ENCODE results near the gene TRAF2.
"Not testable (repeated sequence)": the region's sequence is repeated elsewhere in the genome, so short reads cannot be mapped to it uniquely, and the experiment has no call there.

Gene TRAF2

GRCh38 chr9:136843801-136844740 is 42.2 kb upstream of the TRAF2 start:
- H3K27ac ChIP-seq (ENCODE audit: insufficient read depth in 1 of 2, low read depth in 1 of 2, low read length in 2 of 2, poor library complexity in 1 of 2, severe bottlenecking in 2 of 2); H3K9me3 ChIP-seq (ENCODE audit: control extremely low read depth in 1 of 5, control insufficient read depth in 4 of 5, insufficient read depth in 2 of 5, low read depth in 1 of 5, low read length in 4 of 5); POLR2A ChIA-PET; H3K4me3 ChIP-seq (ENCODE audit: control insufficient read depth in 1 of 7, extremely low read depth in 1 of 7, insufficient read depth in 4 of 7, low read depth in 2 of 7, low read length in 6 of 7): not testable (repeated sequence)
- Histone ChIP-seq H3K4me1 (ENCODE audit: control extremely low read depth in 1 of 4, control insufficient read depth in 4 of 4, insufficient read depth in 4 of 4, low read length in 3 of 4) (peaks cover 0 to 56% (median 53%) of the 10 kb centered on the region in 4 experiments), H3K36me3 (ENCODE audit: control insufficient read depth in 4 of 4, insufficient read depth in 4 of 4, low read length in 3 of 4) (peaks cover 0 to 12% (median 6%) of the 10 kb centered on the region in 4 experiments), H3K27me3 (replicated peaks in 2 of 5; ENCODE audit: control insufficient read depth in 4 of 5, insufficient read depth in 5 of 5, low read length in 4 of 5) (peaks cover 0 to 50% (median 10%) of the 10 kb centered on the region in 5 experiments)
- CTCF ChIA-PET, result interaction anchor here (0.6 to 2.9 kb wide), 9 partner anchors 8 to 191 kb away, joined by 3 to 22 read pairs (median 3); no protein-coding TSS in a partner anchor
- peak; percentile 40 to 57 (median 56) for DNase-seq
- WGBS (ENCODE audit: insufficient coverage), result 6% methylated on average over 84 of the region's 99 CpGs

- H3K4me3 ChIP-seq (ENCODE audit: control insufficient read depth in 1 of 7, extremely low read depth in 1 of 7, insufficient read depth in 4 of 7, low read depth in 2 of 7, low read length in 6 of 7), result no peak overlapping the region
Observed at GRCh38 chr9:136844761-136845464, 41.4 kb upstream of the TRAF2 start.

GRCh38 chr9:136845465-136846260 is 40.7 kb upstream of the TRAF2 start:
- H3K27ac ChIP-seq (ENCODE audit: insufficient read depth in 1 of 2, low read depth in 1 of 2, low read length in 2 of 2, poor library complexity in 1 of 2, severe bottlenecking in 2 of 2), result no peak overlapping the region
- CTCF ChIA-PET, result interaction anchor here (0.7 to 1.1 kb wide), 2 partner anchors 16 to 190 kb away, joined by 3 read pairs; no protein-coding TSS in a partner anchor
- H3K27me3 ChIP-seq (replicated peaks in 2 of 5; ENCODE audit: control insufficient read depth in 4 of 5, insufficient read depth in 5 of 5, low read length in 4 of 5), result peaks cover 0 to 50% (median 10%) of the 10 kb centered on the region in 5 experiments
- H3K9me3 ChIP-seq (ENCODE audit: control extremely low read depth in 1 of 5, control insufficient read depth in 4 of 5, insufficient read depth in 2 of 5, low read depth in 1 of 5, low read length in 4 of 5), result no peaks in the 10 kb centered on the region
- peaks cover 0 to 6% (median 2%) of the 10 kb centered on the region in 4 experiments for H3K36me3 ChIP-seq (ENCODE audit: control insufficient read depth in 4 of 4, insufficient read depth in 4 of 4, low read length in 3 of 4)
- no peak for DNase-seq
- peaks cover 0 to 63% (median 60%) of the 10 kb centered on the region in 4 experiments for H3K4me1 ChIP-seq (ENCODE audit: control extremely low read depth in 1 of 4, control insufficient read depth in 4 of 4, insufficient read depth in 4 of 4, low read length in 3 of 4)
- H3K4me3 ChIP-seq (ENCODE audit: control insufficient read depth in 1 of 7, extremely low read depth in 1 of 7, insufficient read depth in 4 of 7, low read depth in 2 of 7, low read length in 6 of 7), result no peak overlapping the region
- POLR2A ChIA-PET, result no interaction called here
- WGBS (ENCODE audit: insufficient coverage), result 24% methylated on average over 96 of the region's 102 CpGs

More at GRCh38 chr9:136844761-136845464, 41.4 kb upstream of the TRAF2 start:
- H3K27me3 ChIP-seq (replicated peaks in 2 of 5; ENCODE audit: control insufficient read depth in 4 of 5, insufficient read depth in 5 of 5, low read length in 4 of 5), result peaks cover 0 to 50% (median 10%) of the 10 kb centered on the region in 5 experiments
- CTCF ChIA-PET, result interaction anchor here (1.1 to 1.2 kb wide), 2 partner anchors 9 to 17 kb away, joined by 3 read pairs; no protein-coding TSS in a partner anchor
- DNase-seq, result peak in 1 of 3 donors; percentile 37
- WGBS (ENCODE audit: insufficient coverage), result 15% methylated on average over 68 of the region's 88 CpGs
- H3K4me1 ChIP-seq (ENCODE audit: control extremely low read depth in 1 of 4, control insufficient read depth in 4 of 4, insufficient read depth in 4 of 4, low read length in 3 of 4), result peaks cover 0 to 60% (median 56%) of the 10 kb centered on the region in 4 experiments
- no peak overlapping the region for H3K27ac ChIP-seq (ENCODE audit: insufficient read depth in 1 of 2, low read depth in 1 of 2, low read length in 2 of 2, poor library complexity in 1 of 2, severe bottlenecking in 2 of 2)
- POLR2A ChIA-PET, result no interaction called here
- peaks cover 0 to 3% (median 1%) of the 10 kb centered on the region in 4 experiments for H3K36me3 ChIP-seq (ENCODE audit: control insufficient read depth in 4 of 4, insufficient read depth in 4 of 4, low read length in 3 of 4)
- no peaks in the 10 kb centered on the region for H3K9me3 ChIP-seq (ENCODE audit: control extremely low read depth in 1 of 5, control insufficient read depth in 4 of 5, insufficient read depth in 2 of 5, low read depth in 1 of 5, low read length in 4 of 5)

- Histone ChIP-seq H3K4me3 (ENCODE audit: control insufficient read depth in 1 of 7, extremely low read depth in 1 of 7, insufficient read depth in 4 of 7, low read depth in 2 of 7, low read length in 6 of 7) (peak overlapping the region in 4 of 7 experiments; percentile 19 to 48 (median 40)), H3K27me3 (replicated peaks in 2 of 5; ENCODE audit: control insufficient read depth in 4 of 5, insufficient read depth in 5 of 5, low read length in 4 of 5) (peaks cover 0 to 50% (median 10%) of the 10 kb centered on the region in 5 experiments), H3K36me3 (ENCODE audit: control insufficient read depth in 4 of 4, insufficient read depth in 4 of 4, low read length in 3 of 4) (peaks cover 0 to 15% (median 2%) of the 10 kb centered on the region in 4 experiments), H3K9me3 (ENCODE audit: control extremely low read depth in 1 of 5, control insufficient read depth in 4 of 5, insufficient read depth in 2 of 5, low read depth in 1 of 5, low read length in 4 of 5) (no peaks in the 10 kb centered on the region), H3K27ac (ENCODE audit: insufficient read depth in 1 of 2, low read depth in 1 of 2, low read length in 2 of 2, poor library complexity in 1 of 2, severe bottlenecking in 2 of 2) (no peak overlapping the region), H3K4me1 (ENCODE audit: control extremely low read depth in 1 of 4, control insufficient read depth in 4 of 4, insufficient read depth in 4 of 4, low read length in 3 of 4) (peaks cover 0 to 59% (median 55%) of the 10 kb centered on the region in 4 experiments)
- 4% methylated on average over 60 of the region's 98 CpGs for WGBS (ENCODE audit: insufficient coverage)
- ChIA-PET CTCF (interaction anchor here (0.7 to 1.1 kb wide), 2 partner anchors 59 to 189 kb away, joined by 3 read pairs; no protein-coding TSS in a partner anchor), POLR2A (interaction anchor here (0.6 kb wide), 1 partner anchor 37 kb away, joined by 3 read pairs; no protein-coding TSS in a partner anchor)
- DNase-seq, result peak in 2 of 3 donors; percentile 17 to 25
Observed at GRCh38 chr9:136846376-136847087, 39.8 kb upstream of the TRAF2 start.

GRCh38 chr9:136847088-136847825 is 39.1 kb upstream of the TRAF2 start:
- peaks cover 0 to 57% (median 50%) of the 10 kb centered on the region in 4 experiments for H3K4me1 ChIP-seq (ENCODE audit: control extremely low read depth in 1 of 4, control insufficient read depth in 4 of 4, insufficient read depth in 4 of 4, low read length in 3 of 4)
- peaks cover 0 to 19% (median 2%) of the 10 kb centered on the region in 4 experiments for H3K36me3 ChIP-seq (ENCODE audit: control insufficient read depth in 4 of 4, insufficient read depth in 4 of 4, low read length in 3 of 4)
- 3% methylated on average over 44 of the region's 75 CpGs for WGBS (ENCODE audit: insufficient coverage)
- H3K27ac ChIP-seq (ENCODE audit: insufficient read depth in 1 of 2, low read depth in 1 of 2, low read length in 2 of 2, poor library complexity in 1 of 2, severe bottlenecking in 2 of 2), result peak overlapping the region in 1 of 2 experiments; percentile 82
- H3K4me3 ChIP-seq (ENCODE audit: control insufficient read depth in 1 of 7, extremely low read depth in 1 of 7, insufficient read depth in 4 of 7, low read depth in 2 of 7, low read length in 6 of 7), result peak overlapping the region in 4 of 7 experiments; percentile 64 to 96 (median 84)
- peaks cover 0 to 50% (median 10%) of the 10 kb centered on the region in 5 experiments for H3K27me3 ChIP-seq (replicated peaks in 2 of 5; ENCODE audit: control insufficient read depth in 4 of 5, insufficient read depth in 5 of 5, low read length in 4 of 5)
- POLR2A ChIA-PET, result interaction anchor here (0.6 kb wide), 1 partner anchor 38 kb away, joined by 3 read pairs; no protein-coding TSS in a partner anchor
- peak in 2 of 3 donors; percentile 20 to 35 for DNase-seq
- CTCF ChIA-PET, result interaction anchor here (1.0 to 1.1 kb wide), 2 partner anchors 60 to 188 kb away, joined by 3 read pairs; no protein-coding TSS in a partner anchor
- H3K9me3 ChIP-seq (ENCODE audit: control extremely low read depth in 1 of 5, control insufficient read depth in 4 of 5, insufficient read depth in 2 of 5, low read depth in 1 of 5, low read length in 4 of 5), result no peaks in the 10 kb centered on the region
